Ecto neural progenitor cell (in vitro differentiated cells): Measurements from ENCODE around the gene TPST1.
"Not testable (repeated sequence)": the region's sequence is repeated elsewhere in the genome, so short reads cannot be mapped to it uniquely, and the experiment has no call there.

Experiments
- DNase-seq: peaks from one replicate; pipeline ENCODE4 v3.0.0-alpha.2; 2018; ENCODE audit warnings: low spot score

Gene TPST1

DNA sequence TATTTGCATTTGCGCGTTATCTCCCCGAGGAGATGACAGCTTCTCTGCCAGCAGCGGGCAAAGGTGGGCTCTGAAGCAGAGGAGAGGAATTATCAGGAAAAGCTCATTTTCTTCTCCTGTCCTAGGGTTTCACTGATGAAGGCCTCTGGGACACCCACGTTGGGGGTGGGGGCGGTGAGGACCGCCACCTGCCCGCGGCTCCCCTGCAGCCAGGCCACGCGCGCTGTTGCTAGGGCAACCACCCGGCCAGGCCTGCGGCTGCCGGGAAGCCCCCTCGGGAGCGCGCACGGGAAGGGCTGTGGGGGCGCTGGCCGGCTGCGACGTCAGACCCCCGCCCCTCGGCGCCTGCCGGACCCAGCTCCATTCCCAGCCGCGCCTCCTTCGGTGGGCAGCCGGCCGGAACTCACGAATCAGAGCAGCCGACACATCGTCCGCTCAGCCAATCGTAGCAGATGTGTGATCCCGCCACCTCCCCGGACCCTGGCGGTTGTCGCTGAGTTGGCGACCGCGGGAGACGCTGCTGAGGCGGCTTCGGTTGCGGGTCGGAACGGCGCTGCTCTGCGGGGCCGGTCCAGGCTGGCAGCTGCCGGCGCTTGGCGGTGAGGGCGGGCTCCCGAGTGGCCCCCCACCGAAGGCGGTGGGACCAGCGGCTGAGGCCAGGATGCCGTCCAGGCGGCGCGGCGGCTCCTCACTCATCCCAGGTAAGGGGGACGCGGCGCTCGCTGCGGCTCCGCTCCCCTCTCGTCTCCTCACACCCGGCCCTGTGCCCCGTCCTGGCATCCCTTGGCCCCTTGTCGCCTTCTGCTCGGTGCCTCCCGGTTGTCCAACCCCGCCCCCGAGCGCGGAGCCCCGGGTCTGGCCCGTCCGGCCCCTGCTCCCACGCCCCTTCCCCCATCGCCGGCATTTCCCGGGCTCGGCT is at the start of gene TPST1:
TSS of gene TPST1 (plus strand) at position 513 of the 919 bp plus-strand sequence. CDS start 35,092 bp downstream, outside the sequence.
- peak; percentile 99 for DNase-seq

DNA sequence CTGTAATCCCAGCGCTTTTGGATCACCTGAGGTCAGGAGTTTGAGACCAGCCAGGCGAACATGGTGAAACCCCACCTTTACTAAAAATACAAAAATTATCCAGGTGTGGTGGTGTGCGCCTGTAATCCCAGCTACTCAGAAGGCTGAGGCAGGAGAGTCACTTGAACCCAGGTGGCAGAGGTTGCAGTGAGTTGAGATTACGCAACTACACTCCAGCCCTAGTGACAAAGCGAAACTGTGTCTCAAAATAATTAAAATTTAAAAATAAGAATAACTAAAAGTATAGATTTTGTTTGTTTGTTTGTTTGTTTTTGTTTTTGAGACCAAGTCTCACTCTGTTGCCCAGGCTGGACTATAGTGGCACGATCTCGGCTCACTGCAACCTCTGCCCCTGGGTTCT is 49.1 kb upstream of the TPST1 start:
- not testable (repeated sequence) for DNase-seq

- DNase-seq, result no peak
These were observed 48.1 kb upstream of the TPST1 start for GRCh38 chr7:66157060-66157459.

DNA sequence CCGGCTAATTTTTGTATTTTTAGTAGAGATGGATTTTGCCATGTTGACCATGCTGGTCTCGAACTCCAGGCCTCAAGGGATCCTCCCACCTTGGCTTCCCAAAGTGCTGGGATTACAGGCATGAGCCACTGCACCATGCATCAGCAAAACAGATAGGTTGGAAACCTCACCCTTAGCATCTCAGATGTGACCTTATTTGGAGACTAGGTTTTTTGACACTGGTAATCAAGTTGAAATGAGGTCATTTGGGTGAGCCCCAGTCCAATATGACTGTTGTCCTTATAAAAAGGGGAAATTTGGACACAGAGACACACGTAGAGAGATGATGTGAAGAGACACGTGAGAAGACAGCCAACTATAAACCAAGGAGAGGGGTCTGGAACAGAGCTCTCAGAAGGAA is 42.5 kb upstream of the TPST1 start:
- DNase-seq, result no peak

DNA sequence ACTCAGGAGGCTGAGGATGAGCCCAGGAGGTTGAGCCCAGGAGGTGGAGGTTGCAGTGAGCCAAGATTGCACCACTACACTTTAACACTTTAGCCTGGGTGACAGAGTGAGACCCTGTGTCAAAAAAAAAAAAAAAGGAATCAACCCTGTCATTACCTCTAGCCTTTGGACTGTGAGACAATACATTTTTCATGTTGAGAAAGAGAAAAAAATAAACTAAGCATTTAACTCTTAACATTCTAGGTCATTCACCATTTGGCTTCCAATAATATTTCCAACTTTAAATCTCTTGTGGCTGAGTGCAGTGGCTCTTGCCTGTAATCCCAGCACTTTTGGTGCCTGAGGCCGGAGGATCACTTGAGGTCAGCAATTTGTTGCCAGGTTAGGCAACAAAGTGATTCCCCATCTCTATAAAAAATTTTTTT is 41.9 kb upstream of the TPST1 start:
- no peak for DNase-seq

DNA sequence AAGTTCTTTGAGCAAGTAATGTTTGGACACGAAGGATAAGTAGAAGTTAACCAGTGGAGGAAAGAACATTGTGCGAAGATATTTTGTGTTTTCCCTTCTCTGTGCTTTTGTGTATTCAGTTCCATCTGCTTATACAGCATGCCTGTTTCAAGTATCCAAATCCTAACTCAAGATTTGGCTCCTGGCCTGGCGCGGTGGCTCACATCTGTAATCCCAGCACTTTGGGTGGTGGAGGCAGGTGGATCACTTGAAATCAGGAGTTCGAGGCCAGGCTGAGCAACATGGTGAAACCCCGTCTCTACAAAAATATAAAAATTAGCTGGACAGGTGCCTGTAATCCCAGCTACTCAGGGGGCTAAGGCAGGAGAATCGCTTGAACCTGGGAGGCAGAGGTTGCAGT is 40.8 kb upstream of the TPST1 start:
- DNase-seq, result no peak

DNA sequence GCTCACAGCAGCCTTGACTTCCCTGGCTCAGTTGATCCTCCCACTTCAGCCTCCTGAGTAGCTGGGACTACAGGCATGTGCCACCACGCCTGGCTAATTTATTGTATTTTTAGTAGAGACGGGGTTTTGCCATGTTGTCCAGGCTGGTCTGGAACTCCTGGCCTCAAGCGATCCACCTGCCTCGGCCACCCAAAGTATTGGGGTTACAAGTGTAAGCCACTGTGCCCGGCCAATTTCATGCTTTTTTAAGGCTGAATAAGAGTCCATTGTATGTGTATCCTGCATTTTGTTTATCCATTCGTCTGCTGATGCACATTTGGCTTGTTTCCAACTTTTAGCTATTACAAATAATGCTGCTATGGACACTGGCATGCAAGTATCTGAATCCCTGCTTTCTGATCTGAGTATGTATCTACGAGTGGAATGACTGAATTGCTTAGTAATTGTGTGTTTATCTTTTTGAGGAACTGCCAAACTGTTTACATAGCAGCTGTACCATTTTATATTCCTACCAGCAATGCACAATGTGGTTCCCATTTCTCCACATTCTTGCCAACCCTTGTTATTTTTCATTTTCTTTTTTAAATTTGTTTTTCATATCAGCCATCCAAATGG is 37.3 kb upstream of the TPST1 start:
- no peak for DNase-seq

DNA sequence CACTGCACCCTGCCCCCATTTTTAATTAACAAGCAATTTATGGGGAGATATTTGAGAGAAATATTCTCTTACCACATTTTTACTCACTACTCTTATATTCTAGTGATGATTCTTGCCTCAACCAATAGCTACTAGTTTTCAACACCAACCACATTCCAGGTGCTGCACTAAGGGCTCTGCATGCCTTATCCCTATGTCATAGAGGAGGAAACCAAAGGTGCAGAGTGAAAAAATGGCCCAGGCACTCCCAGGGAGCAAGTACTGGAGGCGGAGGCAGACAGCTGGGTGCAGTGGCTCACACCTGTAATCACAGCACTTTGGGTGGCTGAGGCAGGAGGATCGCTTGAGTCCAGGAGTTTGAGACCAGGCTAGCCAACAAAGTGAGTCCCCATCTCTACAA is 35.5 kb upstream of the TPST1 start:
- no peak for DNase-seq

DNA sequence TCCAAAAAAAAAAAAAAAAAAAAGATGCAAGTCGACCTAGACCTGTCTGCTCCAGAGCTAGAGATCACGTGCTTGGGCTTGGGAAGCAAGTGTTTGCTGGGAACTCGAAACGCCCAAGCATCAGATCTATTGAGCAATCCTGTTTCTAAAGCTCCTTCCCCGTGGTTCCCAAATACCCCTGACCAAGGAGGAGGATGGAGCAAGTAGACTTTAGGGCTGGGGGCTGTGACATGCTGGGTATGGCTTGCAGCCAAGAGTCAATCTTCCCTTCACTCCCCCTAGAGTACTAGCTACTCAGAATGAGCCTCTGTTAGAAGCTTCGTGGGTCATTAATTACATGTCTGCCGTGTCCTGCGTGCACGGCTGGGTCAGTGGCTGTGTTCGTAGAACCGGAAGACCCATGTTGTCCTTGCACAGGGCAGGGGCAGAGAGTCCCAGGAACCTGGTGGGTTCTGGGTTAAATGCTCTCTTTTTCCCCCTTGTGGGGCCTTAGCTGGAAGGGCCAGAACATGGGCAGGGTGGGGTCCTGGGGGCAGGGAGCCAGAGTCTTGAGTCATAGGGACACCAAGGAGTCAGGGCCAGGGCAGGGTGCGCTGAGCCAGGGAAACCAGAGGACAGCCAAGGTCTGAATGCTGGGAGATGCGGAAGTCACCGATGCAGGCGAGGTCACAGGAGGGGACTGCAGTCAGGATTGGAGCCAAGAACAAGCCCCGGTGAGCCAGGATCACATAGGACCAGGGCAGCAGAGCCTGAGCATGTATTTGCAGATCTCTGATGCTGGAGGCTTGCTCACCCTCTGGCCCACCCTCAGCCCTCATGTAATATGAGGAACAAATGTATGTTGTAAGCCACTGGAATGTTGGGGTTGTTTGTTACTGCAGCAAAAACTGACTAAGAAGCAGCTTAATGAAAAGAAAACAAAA is 34.6 kb upstream of the TPST1 start:
- no peak for DNase-seq

- not testable (repeated sequence) for DNase-seq
These were observed 32.4 kb upstream of the TPST1 start for GRCh38 chr7:66172536-66173401.

DNA sequence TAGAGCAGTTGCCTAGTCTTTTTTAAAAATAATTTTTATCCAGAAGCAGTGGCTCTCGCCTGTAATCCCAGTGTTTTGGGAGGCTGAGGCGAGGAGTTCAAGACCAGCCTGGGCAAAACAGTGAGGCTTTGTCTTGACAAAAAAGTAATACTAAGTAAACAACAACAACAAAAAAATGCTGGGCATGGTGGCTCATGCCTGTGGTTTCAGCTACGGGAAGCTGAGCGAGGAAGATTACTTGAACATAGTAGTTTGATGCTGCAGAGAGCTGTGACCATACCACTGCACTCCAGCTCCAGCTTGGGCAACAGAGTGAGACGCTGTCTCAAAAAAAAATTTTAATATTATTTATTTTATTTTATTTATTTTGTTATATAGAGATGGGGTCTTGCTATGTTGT is 31.3 kb upstream of the TPST1 start:
- no peak for DNase-seq

- DNase-seq, result not testable (repeated sequence)
These were observed 30.1 kb upstream of the TPST1 start for GRCh38 chr7:66175006-66175405.

GRCh38 chr7:66176914-66177313 is 28.2 kb upstream of the TPST1 start:
- DNase-seq, result no peak

- no peak for DNase-seq
These were observed 26.9 kb upstream of the TPST1 start for GRCh38 chr7:66178258-66178657.

- DNase-seq, result no peak
These were observed 23.8 kb upstream of the TPST1 start for GRCh38 chr7:66181329-66181728.

GRCh38 chr7:66181845-66182244 is 23.3 kb upstream of the TPST1 start:
- DNase-seq, result no peak

DNA sequence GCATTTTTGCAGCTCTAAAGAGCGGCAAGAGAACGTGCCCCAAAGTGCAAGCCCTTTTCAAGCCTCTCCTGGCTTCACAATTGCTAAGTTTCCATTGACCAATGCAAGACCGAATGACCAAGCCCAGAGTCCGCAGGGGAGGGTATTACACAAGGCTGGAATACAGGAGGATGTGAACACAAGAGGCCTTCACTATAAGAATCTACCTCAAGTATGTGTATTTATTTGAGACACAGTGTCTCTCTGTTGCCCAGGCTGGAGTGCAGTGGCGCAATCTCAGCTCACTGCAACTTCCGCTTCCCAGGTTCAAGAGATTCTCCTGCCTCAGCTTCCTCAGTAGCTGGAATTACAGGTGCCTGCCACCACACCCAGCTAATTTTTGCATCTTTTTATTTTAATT is 22.2 kb upstream of the TPST1 start:
- DNase-seq, result no peak

- no peak for DNase-seq
These were observed 21.4 kb upstream of the TPST1 start for GRCh38 chr7:66183700-66184099.

GRCh38 chr7:66185680-66186187 is 19.4 kb upstream of the TPST1 start:
- no peak for DNase-seq

GRCh38 chr7:66186991-66187390 is 18.1 kb upstream of the TPST1 start:
- no peak for DNase-seq

- DNase-seq, result no peak
These were observed 17.2 kb upstream of the TPST1 start for GRCh38 chr7:66187905-66188304.
